22Rv1 (cell line): ENCODE results near the gene CCDC146.

Experiments used
- ZFX ChIP-seq: fragments of 450-650 bp; IDR thresholded peaks from 2 replicates; pipeline ENCODE4 v1.6.1; 2017; ENCODE audit warnings: antibody characterized with exemption, borderline replicate concordance
- TF ChIP-seq, protein P1 (sequence below): fragments of 450-650 bp; IDR thresholded peaks from 2 replicates; pipeline ENCODE4 v1.5.1; 2017; ENCODE audit warnings: mild to moderate bottlenecking

DNA sequence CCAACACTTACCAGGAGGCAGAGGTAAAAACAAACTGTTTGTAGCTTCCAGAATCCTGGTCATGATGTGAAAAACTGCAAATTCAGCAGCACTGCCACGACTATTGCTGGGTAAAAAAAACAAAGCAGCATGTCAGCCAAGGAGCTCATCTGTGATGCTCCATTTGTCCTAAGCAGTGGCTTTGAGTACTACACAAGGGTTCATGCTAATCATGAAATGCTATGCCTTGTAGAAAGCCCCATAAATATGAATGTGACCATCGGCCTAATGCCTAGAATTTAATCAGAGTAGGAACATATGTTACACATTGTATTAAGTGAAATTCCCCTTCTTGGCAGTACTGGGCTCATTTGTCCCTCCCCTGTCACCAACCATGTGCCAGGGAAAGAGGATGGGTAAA lies 198.3 kb downstream of the CCDC146 start:
- TF ChIP-seq, protein P1, sequence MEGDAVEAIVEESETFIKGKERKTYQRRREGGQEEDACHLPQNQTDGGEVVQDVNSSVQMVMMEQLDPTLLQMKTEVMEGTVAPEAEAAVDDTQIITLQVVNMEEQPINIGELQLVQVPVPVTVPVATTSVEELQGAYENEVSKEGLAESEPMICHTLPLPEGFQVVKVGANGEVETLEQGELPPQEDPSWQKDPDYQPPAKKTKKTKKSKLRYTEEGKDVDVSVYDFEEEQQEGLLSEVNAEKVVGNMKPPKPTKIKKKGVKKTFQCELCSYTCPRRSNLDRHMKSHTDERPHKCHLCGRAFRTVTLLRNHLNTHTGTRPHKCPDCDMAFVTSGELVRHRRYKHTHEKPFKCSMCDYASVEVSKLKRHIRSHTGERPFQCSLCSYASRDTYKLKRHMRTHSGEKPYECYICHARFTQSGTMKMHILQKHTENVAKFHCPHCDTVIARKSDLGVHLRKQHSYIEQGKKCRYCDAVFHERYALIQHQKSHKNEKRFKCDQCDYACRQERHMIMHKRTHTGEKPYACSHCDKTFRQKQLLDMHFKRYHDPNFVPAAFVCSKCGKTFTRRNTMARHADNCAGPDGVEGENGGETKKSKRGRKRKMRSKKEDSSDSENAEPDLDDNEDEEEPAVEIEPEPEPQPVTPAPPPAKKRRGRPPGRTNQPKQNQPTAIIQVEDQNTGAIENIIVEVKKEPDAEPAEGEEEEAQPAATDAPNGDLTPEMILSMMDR = no peak
- TF ChIP-seq ZFX = no peak
